Neural cell (in vitro differentiated cells): ENCODE measurements around the gene ATG2B. TPM values are rescaled to one million over a fixed set of nuclear protein-coding genes. Genes with fewer than 3 reads are reported as not detected.

Source experiments
- H2AFZ ChIP-seq: fragments of 200-600, 300-800 bp; sonication (generic), shearing (Covaris generic); 2 replicates; pipeline ENCODE4 v1.6.0; 2014; ENCODE audit warnings: low read depth, mild to moderate bottlenecking, antibody characterized with exemption, low read length, moderate library complexity
- H3F3A ChIP-seq: fragments of 200-600 bp; shearing (Covaris generic); 2 replicates; pipeline ENCODE4 v1.6.1; 2016; ENCODE audit warnings: mild to moderate bottlenecking, moderate library complexity, mixed read lengths, antibody characterized with exemption, low read length; ENCODE audit not compliant: insufficient read depth, poor library complexity, severe bottlenecking
- H3K27ac ChIP-seq: fragments of 200-600, 300-800 bp; sonication (generic), shearing (Covaris generic); 2 replicates; pipeline ENCODE4 v1.5.1; 2014; ENCODE audit warnings: mild to moderate bottlenecking, low read length, moderate library complexity
- H3K27me3 ChIP-seq: fragments of 300-800, 200-600 bp; sonication (generic), shearing (Covaris generic); 2 replicates; pipeline ENCODE4 v1.6.0; 2014; ENCODE audit warnings: mild to moderate bottlenecking, low read depth, low read length, moderate library complexity; ENCODE audit not compliant: insufficient read depth
- H3K36me3 ChIP-seq: fragments of 300-800, 200-600 bp; sonication (generic), shearing (Covaris generic); 2 replicates; pipeline ENCODE4 v1.5.1; 2014; ENCODE audit warnings: mild to moderate bottlenecking, antibody characterized with exemption, low read length, moderate library complexity; ENCODE audit not compliant: insufficient read depth
- H3K4me2 ChIP-seq: fragments of 300-800, 200-600 bp; sonication (generic), shearing (Covaris generic); 2 replicates; pipeline ENCODE4 v1.6.0; 2014; ENCODE audit warnings: mild to moderate bottlenecking, low read length
- H3K4me3 ChIP-seq: fragments of 300-800, 200-600 bp; sonication (generic), shearing (Covaris generic); 2 replicates; pipeline ENCODE4 v1.5.1; 2014; ENCODE audit warnings: mild to moderate bottlenecking, low read length, moderate library complexity
- H3K79me2 ChIP-seq: fragments of 200-600 bp; shearing (Covaris generic); replicated peaks from 2 replicates; pipeline ENCODE4 v1.6.0; 2014; ENCODE audit warnings: mild to moderate bottlenecking, low read length, moderate library complexity; ENCODE audit not compliant: insufficient read depth
- H3K9ac ChIP-seq: fragments of 300-800, 200-600 bp; sonication (generic), shearing (Covaris generic); 2 replicates; pipeline ENCODE4 v1.6.1; 2016; ENCODE audit warnings: mild to moderate bottlenecking, low read length, mixed read lengths
- H3K9me2 ChIP-seq: fragments of 200-600 bp; shearing (Covaris generic); 2 replicates; pipeline ENCODE4 v1.6.1; 2016; ENCODE audit warnings: mild to moderate bottlenecking, low read length, mixed read lengths; ENCODE audit not compliant: insufficient read depth
- H3K9me3 ChIP-seq: fragments of 200-600, 300-800 bp; sonication (generic), shearing (Covaris generic); 2 replicates; pipeline ENCODE4 v1.6.1; 2016; ENCODE audit warnings: mild to moderate bottlenecking, mixed run types, low read length, moderate library complexity, mixed read lengths
- H4K20me1 ChIP-seq: fragments of 200-600 bp; shearing (Covaris generic); 2 replicates; pipeline ENCODE4 v1.6.1; 2016; ENCODE audit warnings: mild to moderate bottlenecking, mixed run types; ENCODE audit not compliant: insufficient read depth
- CTCF ChIP-seq: fragments of 450-650 bp; IDR thresholded peaks from 2 replicates; pipeline ENCODE4 v1.5.1; 2014; ENCODE audit warnings: antibody characterized with exemption, mild to moderate bottlenecking, moderate library complexity; ENCODE audit not compliant: poor library complexity, severe bottlenecking
- EP300 ChIP-seq: fragments of 450-650 bp; conservative IDR thresholded peaks from 2 replicates; pipeline ENCODE4 v1.6.1; 2014; ENCODE audit warnings: antibody characterized with exemption, mild to moderate bottlenecking, moderate library complexity; ENCODE audit not compliant: poor library complexity, severe bottlenecking
- EZH2 ChIP-seq: fragments of 200-600, 300-800 bp; shearing (Covaris generic), sonication (generic); IDR thresholded peaks from 2 replicates; pipeline ENCODE4 v1.6.1; 2014; ENCODE audit warnings: antibody characterized with exemption, low read length, borderline replicate concordance, mild to moderate bottlenecking; ENCODE audit not compliant: insufficient read depth, poor library complexity, severe bottlenecking
- MXI1 ChIP-seq: fragments of 450-650 bp; conservative IDR thresholded peaks from 2 replicates; pipeline ENCODE4 v1.6.1; 2014; ENCODE audit warnings: antibody characterized with exemption, mild to moderate bottlenecking; ENCODE audit not compliant: poor library complexity, severe bottlenecking
- POLR2AphosphoS5 ChIP-seq: IDR thresholded peaks from 2 replicates; pipeline ENCODE4 v1.6.1; 2012
- RAD21 ChIP-seq: fragments of 450-650 bp; conservative IDR thresholded peaks from 2 replicates; pipeline ENCODE4 v1.6.1; 2014; ENCODE audit warnings: antibody characterized with exemption, mild to moderate bottlenecking, moderate library complexity
- SMC3 ChIP-seq: fragments of 450-650 bp; conservative IDR thresholded peaks from 2 replicates; pipeline ENCODE4 v1.6.1; 2014; ENCODE audit warnings: antibody characterized with exemption, mild to moderate bottlenecking, moderate library complexity; ENCODE audit not compliant: poor library complexity
- TAF1 ChIP-seq: IDR thresholded peaks from 2 replicates; pipeline ENCODE4 v1.6.1; 2012; ENCODE audit warnings: low read depth
- polyA plus RNA-seq: library from polyadenylated mRNA; depleted of rRNA; stranded (reverse); fragments of >200 nt; gene quantifications from 2 replicates; pipeline ENCODE4 v1.2.3, GENCODE V29; 2014
- TF ChIP-seq, protein P1 (sequence below): IDR thresholded peaks from 2 replicates; pipeline ENCODE4 v1.6.1; 2012; ENCODE audit warnings: borderline replicate concordance

Gene ATG2B
- polyA plus RNA-seq, 1 donor from 2014 or later, result 16.2 TPM

GRCh38 chr14:96275177-96276112 lies 87.7 kb downstream of the ATG2B start:
- H3K9me3 ChIP-seq, result no peaks in the 10 kb centered on the region
- TF ChIP-seq RAD21 (peak; percentile 91), TAF1 (no peak), MXI1 (no peak), EP300 (no peak), CTCF (peak; percentile 90), EZH2 (no peak), SMC3 (peak; percentile 96), POLR2AphosphoS5 (no peak)
- TF ChIP-seq, protein P1, sequence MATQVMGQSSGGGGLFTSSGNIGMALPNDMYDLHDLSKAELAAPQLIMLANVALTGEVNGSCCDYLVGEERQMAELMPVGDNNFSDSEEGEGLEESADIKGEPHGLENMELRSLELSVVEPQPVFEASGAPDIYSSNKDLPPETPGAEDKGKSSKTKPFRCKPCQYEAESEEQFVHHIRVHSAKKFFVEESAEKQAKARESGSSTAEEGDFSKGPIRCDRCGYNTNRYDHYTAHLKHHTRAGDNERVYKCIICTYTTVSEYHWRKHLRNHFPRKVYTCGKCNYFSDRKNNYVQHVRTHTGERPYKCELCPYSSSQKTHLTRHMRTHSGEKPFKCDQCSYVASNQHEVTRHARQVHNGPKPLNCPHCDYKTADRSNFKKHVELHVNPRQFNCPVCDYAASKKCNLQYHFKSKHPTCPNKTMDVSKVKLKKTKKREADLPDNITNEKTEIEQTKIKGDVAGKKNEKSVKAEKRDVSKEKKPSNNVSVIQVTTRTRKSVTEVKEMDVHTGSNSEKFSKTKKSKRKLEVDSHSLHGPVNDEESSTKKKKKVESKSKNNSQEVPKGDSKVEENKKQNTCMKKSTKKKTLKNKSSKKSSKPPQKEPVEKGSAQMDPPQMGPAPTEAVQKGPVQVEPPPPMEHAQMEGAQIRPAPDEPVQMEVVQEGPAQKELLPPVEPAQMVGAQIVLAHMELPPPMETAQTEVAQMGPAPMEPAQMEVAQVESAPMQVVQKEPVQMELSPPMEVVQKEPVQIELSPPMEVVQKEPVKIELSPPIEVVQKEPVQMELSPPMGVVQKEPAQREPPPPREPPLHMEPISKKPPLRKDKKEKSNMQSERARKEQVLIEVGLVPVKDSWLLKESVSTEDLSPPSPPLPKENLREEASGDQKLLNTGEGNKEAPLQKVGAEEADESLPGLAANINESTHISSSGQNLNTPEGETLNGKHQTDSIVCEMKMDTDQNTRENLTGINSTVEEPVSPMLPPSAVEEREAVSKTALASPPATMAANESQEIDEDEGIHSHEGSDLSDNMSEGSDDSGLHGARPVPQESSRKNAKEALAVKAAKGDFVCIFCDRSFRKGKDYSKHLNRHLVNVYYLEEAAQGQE, result no peak
- no peak overlapping the region for H3K27ac ChIP-seq
- H3K9me2 ChIP-seq, result no peaks in the 10 kb centered on the region
- H2AFZ ChIP-seq, result no peak overlapping the region
- H3K4me2 ChIP-seq, result no peak overlapping the region
- no peaks in the 10 kb centered on the region for H3K36me3 ChIP-seq
- H3K4me3 ChIP-seq, result no peak overlapping the region
- H3K27me3 ChIP-seq, result no peaks in the 10 kb centered on the region
- no peaks in the 10 kb centered on the region for H3F3A ChIP-seq
- no peaks in the 10 kb centered on the region for H3K79me2 ChIP-seq
- H3K9ac ChIP-seq, result no peak overlapping the region
- no peaks in the 10 kb centered on the region for H4K20me1 ChIP-seq

GRCh38 chr14:96274543-96274942 lies 88.6 kb downstream of the ATG2B start:
- H2AFZ ChIP-seq, result no peak overlapping the region
- H3K9me2 ChIP-seq, result no peaks in the 10 kb centered on the region
- no peaks in the 10 kb centered on the region for H3K79me2 ChIP-seq
- no peak overlapping the region for H3K9ac ChIP-seq
- no peak overlapping the region for H3K4me2 ChIP-seq
- H3K36me3 ChIP-seq, result no peaks in the 10 kb centered on the region
- H3K9me3 ChIP-seq, result no peaks in the 10 kb centered on the region
- no peaks in the 10 kb centered on the region for H3K27me3 ChIP-seq
- H3K27ac ChIP-seq, result no peak overlapping the region
- no peak for TF ChIP-seq EZH2
- TF ChIP-seq, protein P1, result no peak
- no peak for TF ChIP-seq SMC3
- TF ChIP-seq CTCF, result no peak
- no peak for TF ChIP-seq MXI1
- TF ChIP-seq RAD21, result no peak
- TF ChIP-seq TAF1, result no peak
- no peak for TF ChIP-seq EP300
- no peak for TF ChIP-seq POLR2AphosphoS5
- no peak overlapping the region for H3K4me3 ChIP-seq
- H4K20me1 ChIP-seq, result no peaks in the 10 kb centered on the region
- H3F3A ChIP-seq, result no peaks in the 10 kb centered on the region
